ENCODE data around the gene TMED10.
"Not testable (repeated sequence)": the region's sequence is repeated elsewhere in the genome, so short reads cannot be mapped to it uniquely, and the experiment has no call there.

Gene TMED10

DNA sequence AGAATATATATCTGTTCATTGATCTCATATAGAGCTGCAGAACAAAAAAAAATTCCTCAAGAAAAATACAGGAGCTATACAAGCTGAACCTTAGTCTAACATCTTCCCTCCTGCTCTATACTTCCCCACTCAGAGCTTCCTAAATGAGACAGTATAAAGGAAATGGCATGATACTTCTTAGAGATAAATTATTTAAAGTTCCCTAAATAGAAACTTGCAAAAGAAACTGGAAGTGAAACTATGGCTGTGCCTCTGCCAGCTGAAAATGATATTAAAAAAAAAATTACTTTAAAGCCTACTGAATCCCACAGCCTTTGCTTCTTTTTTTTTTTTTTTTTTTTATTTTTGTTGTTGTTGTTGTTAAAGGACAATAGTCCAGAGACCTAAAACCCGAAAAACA, 37.9 kb downstream of the TMED10 start:
- FAIRE-seq = peak; percentile 69
- no peak for DNase-seq (ENCODE audit: extremely low spot score, insufficient read length, low read depth)

- no peak for FAIRE-seq
- DNase-seq (ENCODE audit: extremely low spot score, insufficient read length, low read depth) = no peak
Measured at GRCh38 chr14:75134644-75135043, 41.8 kb downstream of the TMED10 start.

DNA sequence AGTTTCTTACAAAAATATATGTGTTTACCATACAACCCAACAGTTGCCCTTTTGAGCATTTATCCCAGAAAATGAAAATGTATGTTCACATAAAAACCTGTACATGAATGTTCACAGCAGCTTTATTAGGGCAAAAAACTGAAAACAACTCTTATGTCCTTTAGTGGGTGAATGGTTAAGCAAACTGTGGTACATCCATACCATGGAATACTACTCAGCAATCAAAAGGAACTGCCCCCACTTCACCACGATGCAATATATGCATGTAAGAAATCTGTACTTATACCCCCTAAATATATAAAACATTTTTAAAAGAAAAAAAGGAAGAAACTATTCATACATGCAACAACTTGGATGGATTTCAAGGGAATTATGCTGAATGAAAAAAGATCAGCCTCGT, 42.8 kb downstream of the TMED10 start:
- DNase-seq (ENCODE audit: extremely low spot score, insufficient read length, low read depth) (no peak), FAIRE-seq (no peak)

GRCh38 chr14:75132382-75133086, 43.9 kb downstream of the TMED10 start:
- DNase-seq (ENCODE audit: extremely low spot score, insufficient read length, low read depth) = peak; percentile 25
- FAIRE-seq = peak; percentile 93

- DNase-seq (ENCODE audit: extremely low spot score, insufficient read length, low read depth) (no peak), FAIRE-seq (no peak)
Measured at GRCh38 chr14:75128596-75128990, 47.8 kb downstream of the TMED10 start.

- FAIRE-seq (no peak), DNase-seq (ENCODE audit: extremely low spot score, insufficient read length, low read depth) (no peak)
Measured at GRCh38 chr14:75127903-75128595, 48.4 kb downstream of the TMED10 start.

- not testable (repeated sequence) for DNase-seq (ENCODE audit: extremely low spot score, insufficient read length, low read depth)
Measured at GRCh38 chr14:75127474-75127820, 49.0 kb downstream of the TMED10 start.

DNA sequence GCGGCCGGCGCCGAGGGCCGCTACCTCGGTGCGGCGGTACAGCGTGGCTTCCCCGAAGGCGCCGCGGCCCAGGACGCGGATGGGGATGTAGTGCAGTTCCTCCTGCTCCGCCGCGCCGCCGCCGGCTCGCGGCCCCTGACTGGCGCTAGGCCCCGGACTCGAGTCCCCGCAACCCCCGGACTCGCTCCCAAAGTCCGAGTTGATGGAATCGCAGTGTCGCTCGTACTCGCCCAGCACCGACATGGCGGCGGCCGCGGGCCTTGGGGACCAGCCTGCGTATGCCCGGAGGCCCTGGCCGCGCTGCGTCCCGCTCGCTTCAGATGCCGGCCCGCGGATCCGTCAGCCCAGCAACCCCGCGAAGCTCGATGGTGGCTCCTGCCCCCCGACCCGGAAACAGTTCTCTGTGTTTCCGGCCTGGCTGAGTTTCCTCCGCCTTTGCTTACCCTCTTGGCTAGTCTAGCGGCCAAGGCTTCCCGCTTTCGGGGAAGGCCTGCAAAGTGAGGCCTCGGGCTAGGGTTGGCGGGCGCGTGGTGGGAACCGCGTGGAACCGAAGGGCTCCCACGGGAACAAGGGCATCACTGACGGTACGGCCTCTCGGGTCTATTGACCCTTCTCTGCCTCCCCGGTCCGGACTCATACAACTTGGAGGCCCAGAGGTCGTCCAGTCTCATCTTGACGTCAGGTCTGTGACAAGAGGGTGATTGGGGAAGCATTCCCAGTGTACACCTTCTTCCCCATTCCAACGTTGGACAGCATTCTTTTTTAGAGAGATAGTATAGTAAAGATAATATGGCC, 49.5 kb downstream of the TMED10 start, which contains the start of gene NEK9:
Gene NEK9, minus strand, starts transcription at position 370 of the 795 bp plus-strand sequence. Its CDS starts 127 bp downstream, at position 243.
- DNase-seq (ENCODE audit: extremely low spot score, insufficient read length, low read depth) = peak; percentile 79
- FAIRE-seq = peak; percentile 80

More at GRCh38 chr14:75127474-75127820, 49.0 kb downstream of the TMED10 start:
- FAIRE-seq = not testable (repeated sequence)

DNA sequence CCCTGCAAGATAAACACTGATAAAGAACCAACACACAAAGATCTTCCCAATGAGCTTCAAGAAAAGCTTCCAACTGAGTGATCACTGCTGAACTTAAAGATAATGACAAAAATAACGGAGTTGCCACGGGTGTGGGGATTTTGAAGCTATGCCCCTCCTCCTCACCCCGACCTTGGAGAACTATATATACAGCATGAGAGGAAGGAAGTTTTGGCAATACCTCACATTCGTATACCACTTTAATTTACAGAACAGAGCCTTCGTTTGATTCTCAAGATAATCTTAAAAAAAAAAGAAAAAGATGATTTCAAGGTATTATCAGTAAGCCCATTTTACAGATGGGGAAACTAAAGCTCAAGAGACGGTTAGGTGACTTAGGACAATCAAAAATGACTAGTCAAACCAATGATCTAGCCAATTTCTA, 50.3 kb downstream of the TMED10 start:
- DNase-seq (ENCODE audit: extremely low spot score, insufficient read length, low read depth) = no peak
- FAIRE-seq = no peak

GRCh38 chr14:75125617-75126016, 50.8 kb downstream of the TMED10 start:
- no peak for FAIRE-seq
- no peak for DNase-seq (ENCODE audit: extremely low spot score, insufficient read length, low read depth)

DNA sequence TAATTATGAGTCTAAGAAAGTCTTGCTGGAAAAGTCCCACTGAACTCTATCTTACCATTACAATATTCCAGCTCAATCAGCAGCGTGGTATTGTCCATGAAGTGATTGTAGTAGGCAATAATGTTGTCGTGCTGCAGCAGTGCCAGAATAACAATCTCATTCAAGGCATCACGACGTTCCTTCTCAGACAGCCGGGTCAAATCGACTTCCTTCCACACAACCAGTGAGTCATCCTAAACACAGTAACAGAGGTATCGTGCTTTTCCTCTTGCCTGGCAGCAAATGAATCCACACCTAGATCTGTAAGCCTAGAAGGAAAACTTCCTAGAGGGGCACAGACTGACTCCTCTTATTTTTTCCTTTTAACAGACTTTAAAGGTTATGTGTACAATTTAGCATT, 52.4 kb downstream of the TMED10 start:
- no peak for FAIRE-seq
- no peak for DNase-seq (ENCODE audit: extremely low spot score, insufficient read length, low read depth)

DNA sequence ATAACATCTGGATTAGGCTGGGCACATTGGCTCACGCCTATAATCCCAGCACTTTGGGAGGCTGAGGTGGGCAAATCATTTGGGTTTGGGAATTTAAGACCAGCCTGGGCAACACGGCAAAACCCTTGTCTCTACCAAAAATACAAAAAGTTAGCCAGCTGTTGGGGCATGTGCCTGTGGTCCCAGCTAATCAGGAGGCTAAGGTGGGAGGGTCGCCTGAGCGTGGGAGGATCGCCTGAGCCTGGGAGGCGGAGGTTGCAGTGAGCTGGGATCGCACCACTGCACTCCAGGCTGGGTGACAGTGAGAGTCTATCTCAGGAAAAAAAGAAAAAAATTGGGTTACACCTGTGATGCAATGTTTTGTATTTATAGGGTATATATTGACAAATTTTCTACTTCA, 54.9 kb downstream of the TMED10 start:
- DNase-seq (ENCODE audit: extremely low spot score, insufficient read length, low read depth) = no peak
- no peak for FAIRE-seq

DNA sequence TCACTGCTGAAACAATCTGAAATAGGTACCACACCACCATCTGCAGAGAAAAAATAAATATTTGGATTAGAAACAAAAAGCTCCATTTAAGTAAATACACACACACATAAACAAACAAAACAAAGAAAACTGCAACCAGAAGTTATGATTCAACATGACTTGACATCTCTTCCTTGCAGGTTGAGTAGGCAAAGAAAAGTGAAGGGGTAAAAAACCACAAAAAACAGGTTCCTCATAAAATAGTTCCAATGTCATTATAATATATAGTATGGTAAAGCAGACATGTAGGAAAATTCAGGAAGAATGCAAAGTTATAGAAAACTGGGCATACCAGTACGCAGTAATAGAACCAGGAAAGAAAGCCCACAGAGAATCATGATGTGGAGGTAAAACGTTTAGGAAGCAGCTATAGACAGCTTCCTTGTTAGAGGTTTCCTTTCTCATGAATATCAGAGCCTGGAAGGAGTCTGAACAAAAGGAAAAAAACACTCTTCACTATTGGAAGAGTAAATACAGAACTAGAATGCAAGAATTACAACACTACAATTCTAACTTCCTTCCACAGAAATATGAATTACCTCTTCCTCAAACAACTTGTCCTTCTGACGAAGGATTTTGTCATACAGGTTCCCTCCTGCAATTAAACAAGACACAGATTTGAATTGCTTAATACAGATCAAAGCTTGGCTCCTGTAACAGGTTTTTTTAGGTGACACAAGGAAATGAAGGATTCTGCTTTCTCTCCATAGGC, 55.7 kb downstream of the TMED10 start:
- no peak for DNase-seq (ENCODE audit: extremely low spot score, insufficient read length, low read depth)
- FAIRE-seq = no peak

DNA sequence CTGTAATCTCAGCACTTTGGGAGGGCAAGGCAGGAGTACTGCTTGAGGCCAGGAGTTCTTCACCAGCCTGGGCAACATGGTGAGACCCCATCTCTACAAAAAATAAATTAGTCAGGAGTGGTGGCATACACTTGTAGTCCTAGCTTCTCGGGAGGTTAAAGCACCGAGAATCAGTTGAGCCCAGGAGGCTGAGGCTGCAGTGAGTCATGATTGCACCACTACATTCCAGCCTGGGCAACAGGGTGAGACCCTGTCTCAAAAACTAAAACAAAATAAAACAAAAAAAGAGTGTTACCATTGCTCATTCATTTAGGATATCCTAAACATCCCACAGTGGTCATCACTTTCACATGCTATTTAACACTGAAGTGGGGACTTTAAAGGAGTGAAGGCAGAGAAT, 57.4 kb downstream of the TMED10 start:
- DNase-seq (ENCODE audit: extremely low spot score, insufficient read length, low read depth) (no peak), FAIRE-seq (no peak)

DNA sequence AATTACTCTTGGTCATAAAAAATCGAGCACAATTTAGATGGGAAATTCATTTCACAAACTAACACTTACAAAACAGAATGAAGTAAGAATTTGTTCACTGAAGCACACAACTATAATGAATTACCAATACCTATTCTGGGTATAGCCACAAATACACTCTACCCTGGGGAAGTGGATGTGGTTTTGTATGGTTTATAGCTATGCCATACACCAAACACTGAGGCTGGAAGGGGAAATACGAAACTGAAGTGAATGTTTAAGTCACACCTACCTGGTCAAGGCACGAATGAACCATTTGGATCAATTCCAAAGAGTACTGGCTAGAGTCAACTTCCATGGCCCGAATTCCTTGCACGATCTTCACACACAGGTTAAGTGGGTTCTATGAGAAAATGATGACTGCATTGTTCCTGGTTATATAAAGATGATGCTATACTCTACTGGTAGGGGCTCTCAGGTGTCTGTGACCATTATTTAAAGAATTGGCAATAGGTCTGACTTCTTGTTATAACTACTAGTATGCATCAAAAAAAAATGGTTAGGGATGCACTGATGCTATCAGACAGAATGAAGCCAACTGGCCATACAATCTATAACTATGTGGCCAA, 62.4 kb downstream of the TMED10 start:
- FAIRE-seq = peak; percentile 69
- DNase-seq (ENCODE audit: extremely low spot score, insufficient read length, low read depth) = no peak

DNA sequence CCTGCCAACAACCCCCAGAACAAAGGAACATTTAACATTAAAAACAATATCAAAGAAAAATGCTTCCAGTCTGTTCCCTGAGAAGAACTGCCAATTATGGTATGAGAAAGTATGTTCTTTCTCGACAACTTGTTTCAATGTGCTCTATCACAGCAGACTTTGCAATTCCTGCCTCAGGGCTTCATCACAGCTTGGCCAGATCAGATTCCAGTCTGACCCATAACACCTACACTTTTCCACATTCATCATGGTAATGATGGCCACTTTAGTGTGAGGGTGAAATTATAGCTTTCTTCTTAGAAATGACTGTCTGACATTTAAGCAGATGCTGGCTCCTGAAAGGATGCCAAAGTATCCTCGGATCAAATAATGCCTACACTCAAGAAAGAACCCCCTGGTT, 66.5 kb downstream of the TMED10 start:
- FAIRE-seq = no peak
- no peak for DNase-seq (ENCODE audit: extremely low spot score, insufficient read length, low read depth)

- no peak for FAIRE-seq
Measured at GRCh38 chr14:75107186-75107585, 69.2 kb downstream of the TMED10 start.

GRCh38 chr14:75101491-75101890, 74.9 kb downstream of the TMED10 start:
- DNase-seq (ENCODE audit: extremely low spot score, insufficient read length, low read depth) (no peak), FAIRE-seq (no peak)

More at GRCh38 chr14:75107186-75107585, 69.2 kb downstream of the TMED10 start:
- DNase-seq (ENCODE audit: extremely low spot score, insufficient read length, low read depth) = no peak

GRCh38 chr14:75098682-75099081, 77.7 kb downstream of the TMED10 start:
- FAIRE-seq = no peak
- DNase-seq (ENCODE audit: extremely low spot score, insufficient read length, low read depth) = no peak

- DNase-seq (ENCODE audit: extremely low spot score, insufficient read length, low read depth) (no peak), FAIRE-seq (no peak)
Measured at GRCh38 chr14:75098212-75098611, 78.2 kb downstream of the TMED10 start.

Data from GM18507 (cell line).